Pancreas (tissue), 10 donors: ENCODE results near the gene WDR81. TPM values are rescaled to one million over a fixed set of nuclear protein-coding genes. Genes with fewer than 3 reads are reported as not detected.
"Not testable (repeated sequence)": the region's sequence is repeated elsewhere in the genome, so short reads cannot be mapped to it uniquely, and the experiment has no call there.

Experiments used
- ATAC-seq, 4 donors: fragments of 200-7000 bp; cut with Tn5 transposase; one replicate each; pipeline versions ENCODE4 v1.8.0 to v1.9.1; 2020; ENCODE audit warnings: mild to moderate bottlenecking in 4 of 4, moderate library complexity in 4 of 4
- DNase-seq, 6 donors: peaks; one replicate each; pipeline ENCODE4 v3.0.0-alpha.2; 2020
- FAIRE-seq: peaks from 2 replicates; lab custom pipeline; 2012; peaks lifted over from hg19 to GRCh38; lab: Jason Lieb, UNC
- H3K27ac ChIP-seq, 4 donors: fragments of 200-600 bp; sonication (generic); 1 replicate in 3 of 4; 2 replicates in 1 of 4; pipeline versions ENCODE4 v1.5.0 to v1.8.0; 2020
- H3K27me3 ChIP-seq, 4 donors: fragments of 200-600 bp; one replicate each; pipeline ENCODE4 v1.8.0; 2021
- H3K36me3 ChIP-seq, 3 donors: fragments of 200-600 bp; sonication (generic) in 1 of 3; one replicate each; pipeline versions ENCODE4 v1.5.0 to v1.8.0; 2020 to 2021
- H3K4me1 ChIP-seq, 3 donors: fragments of 200-600 bp; one replicate each; pipeline ENCODE4 v1.8.0; 2021
- H3K4me3 ChIP-seq, 4 donors: fragments of 200-600 bp; sonication (generic) in 2 of 4; one replicate each; pipeline versions ENCODE4 v1.5.0 to v1.8.0; 2020 to 2021
- H3K9me3 ChIP-seq, 4 donors: fragments of 200-600 bp; one replicate each; pipeline ENCODE4 v1.8.0; 2021
- CTCF ChIP-seq, 4 donors: fragments of 200-600 bp; sonication (generic) in 3 of 4; IDR thresholded peaks; one replicate each; pipeline versions ENCODE4 v1.5.0 to v1.8.0; 2021; ENCODE audit warnings: antibody characterized with exemption in 4 of 4
- WGBS, 2 donors: extraction: QIAGEN DNeasy Blood & Tissue Kit; methylation state at CpG; one replicate each; pipeline ENCODE4 v1.1.7; 2013; 5-methylcytosine and 5-hydroxymethylcytosine counted together
- intact Hi-C, 3 donors: fragments of 100-400 bp; cut with DNase I; formaldehyde crosslinking; loops; one replicate each; pipeline versions ENCODE4 v1.11.1 to v1.14.2; 2022
- polyA plus RNA-seq, 2 donors: library from polyadenylated mRNA; stranded (reverse); fragments of 200-250 nt; gene quantifications; one replicate each; pipeline ENCODE4 v1.2.3, GENCODE V29; 2013
- total RNA-seq, 6 donors: library from RNA; stranded (reverse); fragmentation: NEBNext Ultra II Directional in 4 of 6; extraction: Animal tissue kit (Norgen Biotek cat#: 25700) in 4 of 6; gene quantifications; one replicate each; pipeline versions ENCODE4 v1.2.1 to v1.2.4, GENCODE V29; 2021 to 2023
- donor health status: healthy with polysubstance abuse.
- donor health status: DM: no; HTN: no; CAD: no; lungs with moderate emphysema.
- donor health status: DM: no; HTN: no; CAD: no.
- donor health status: control.
- donor health status: control.
- donor health status: Bipolar disorder and iron deficiency.
- donor health status: DM: yes; HTN: yes; CAD: no.
- donor health status: DM: no; HTN: no; CAD: no.
- donor health status: DM: no; HTN: no; CAD: no.
- donor health status: DM: yes; HTN: yes; CAD: no.

WDR81 gene
- total and polyA plus RNA-seq, 8 donors = 5.7 to 24.4 (median 9.4) TPM

- H3K27me3 ChIP-seq = no peaks in the 10 kb centered on the region
- DNase-seq (no peak), FAIRE-seq (no peak), ATAC-seq (peak; percentile 41 to 64 (median 54))
- peak overlapping the region in 3 of 4 donors; percentile 4 to 27 (median 18) for H3K4me3 ChIP-seq
- H3K36me3 ChIP-seq = no peaks in the 10 kb centered on the region
- H3K9me3 ChIP-seq = no peaks in the 10 kb centered on the region
- no peaks in the 10 kb centered on the region for H3K4me1 ChIP-seq
- no peak for TF ChIP-seq CTCF (IDR thresholded peaks at IDR 0.05)
- 37 to 38% methylated on average over 22 of the region's 22 CpGs for WGBS, 2 donors
- intact Hi-C loops = no loop called here
- H3K27ac ChIP-seq = peak overlapping the region in 3 of 4 donors; percentile 37 to 53 (median 49)
Observed at GRCh38 chr17:1762901-1763898, 38.7 kb downstream of the WDR81 start.

DNA sequence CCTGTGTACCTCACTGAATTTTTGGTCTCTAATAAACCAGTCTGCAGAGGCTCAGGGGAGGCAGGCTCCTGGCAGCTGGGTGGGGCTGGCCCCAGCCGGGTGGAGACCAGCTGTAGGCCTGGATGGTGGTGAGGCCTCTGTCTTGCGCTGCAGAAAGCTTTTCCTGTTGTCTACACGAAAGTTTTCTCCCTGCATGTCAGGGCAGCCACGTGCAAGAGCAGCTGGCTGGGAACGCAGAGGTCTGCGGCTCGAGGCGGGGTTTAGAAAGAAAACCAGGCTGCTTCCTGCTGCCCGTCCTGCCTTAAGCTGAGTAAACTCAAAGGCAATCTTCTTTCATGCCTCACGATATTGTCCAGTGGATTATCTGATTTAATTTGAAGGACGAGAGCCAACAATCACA is 39.8 kb downstream of the WDR81 start:
- Histone ChIP-seq H3K4me3 (no peak overlapping the region), H3K9me3 (no peaks in the 10 kb centered on the region), H3K36me3 (no peaks in the 10 kb centered on the region), H3K27me3 (no peaks in the 10 kb centered on the region), H3K27ac (peak overlapping the region in 2 of 4 donors; percentile 37 to 53), H3K4me1 (no peaks in the 10 kb centered on the region)
- TF ChIP-seq CTCF (IDR thresholded peaks at IDR 0.05) = no peak
- 45 to 61% methylated on average over 11 of the region's 11 CpGs for WGBS, 2 donors
- intact Hi-C loops = no loop called here
- FAIRE-seq = no peak
- no peak for DNase-seq
- peak in 3 of 4 donors; percentile 44 to 58 (median 47) for ATAC-seq

DNA sequence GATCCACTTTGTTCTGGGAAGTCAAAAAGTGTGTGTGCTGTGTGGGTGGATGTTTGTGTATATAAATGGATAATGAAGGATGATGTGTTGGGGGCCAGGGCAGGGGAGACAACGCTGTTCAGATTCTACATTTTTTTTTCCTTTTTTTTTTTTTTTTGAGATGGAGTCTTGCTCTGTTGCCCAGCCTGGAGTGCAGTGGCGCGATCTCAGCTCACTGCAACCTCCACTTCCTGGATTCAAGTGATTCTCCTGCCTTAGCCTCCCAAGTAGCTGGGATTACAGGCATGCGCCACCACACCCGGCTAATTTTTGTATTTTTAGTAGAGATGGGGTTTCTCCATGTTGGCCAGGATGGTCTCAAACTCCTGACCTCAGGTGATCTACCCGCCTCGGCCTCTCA is 40.2 kb downstream of the WDR81 start:
- H3K4me1 ChIP-seq, FAIRE-seq, H3K9me3 ChIP-seq, H3K27me3 ChIP-seq, ATAC-seq, DNase-seq, intact Hi-C loops, H3K36me3 ChIP-seq, H3K4me3 ChIP-seq: not testable (repeated sequence)
- peak overlapping the region in 1 of 4 donors; percentile 53 for H3K27ac ChIP-seq
- WGBS, 2 donors = 94 to 95% methylated on average over 7 of the region's 7 CpGs

GRCh38 chr17:1765576-1765975 is 41.1 kb downstream of the WDR81 start:
- ATAC-seq (no peak), DNase-seq (no peak), FAIRE-seq (no peak)
- TF ChIP-seq CTCF (IDR thresholded peaks at IDR 0.05) = no peak
- H3K27ac ChIP-seq = no peak overlapping the region
- no peaks in the 10 kb centered on the region for H3K4me1 ChIP-seq
- no peaks in the 10 kb centered on the region for H3K36me3 ChIP-seq
- H3K4me3 ChIP-seq = no peak overlapping the region
- H3K9me3 ChIP-seq = no peaks in the 10 kb centered on the region
- no peaks in the 10 kb centered on the region for H3K27me3 ChIP-seq
- WGBS, 2 donors = 89% methylated on average over 3 of the region's 3 CpGs
- intact Hi-C loops = no loop called here

DNA sequence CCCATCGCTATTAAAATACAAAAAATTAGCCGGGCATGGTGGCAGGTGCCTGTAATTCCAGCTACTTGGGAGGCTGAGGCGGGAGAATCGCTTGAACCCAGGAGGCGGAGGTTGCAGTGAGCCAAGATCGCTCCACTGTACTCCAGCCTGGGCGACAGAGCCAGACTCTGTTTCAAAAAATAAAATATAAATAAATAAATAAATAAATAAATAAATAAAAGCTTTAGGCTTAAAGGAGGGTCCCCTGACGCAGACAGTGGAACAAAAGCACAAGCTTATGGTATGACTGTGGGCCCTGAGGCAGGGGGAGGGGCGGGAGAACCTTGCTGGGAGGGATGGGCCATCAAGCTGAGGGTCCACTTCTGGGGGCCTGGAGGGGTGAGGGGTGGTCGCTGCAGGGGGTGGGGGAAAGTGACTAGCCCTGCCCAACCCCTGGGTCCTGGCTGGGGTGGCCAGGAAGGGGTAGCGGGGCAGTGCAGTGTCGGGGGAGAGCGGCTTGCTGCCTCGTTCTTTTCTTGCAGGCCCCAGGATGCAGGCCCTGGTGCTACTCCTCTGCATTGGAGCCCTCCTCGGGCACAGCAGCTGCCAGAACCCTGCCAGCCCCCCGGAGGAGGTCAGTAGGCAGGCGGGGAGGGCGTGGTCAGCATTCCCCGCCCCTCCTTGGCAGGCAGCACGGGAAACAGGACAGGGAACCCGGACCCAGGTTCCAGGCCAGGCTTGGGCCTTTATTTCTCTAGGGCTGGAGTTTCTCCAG is 42.1 kb downstream of the WDR81 start:
- TF ChIP-seq CTCF (IDR thresholded peaks at IDR 0.05) = no peak
- WGBS, 2 donors = 73 to 79% methylated on average over 21 of the region's 21 CpGs
- no peak for DNase-seq
- intact Hi-C loops = no loop called here
- no peaks in the 10 kb centered on the region for H3K4me1 ChIP-seq
- H3K4me3 ChIP-seq = no peak overlapping the region
- H3K36me3 ChIP-seq = no peaks in the 10 kb centered on the region
- no peaks in the 10 kb centered on the region for H3K9me3 ChIP-seq
- no peak for FAIRE-seq
- ATAC-seq = no peak
- no peaks in the 10 kb centered on the region for H3K27me3 ChIP-seq
- H3K27ac ChIP-seq = no peak overlapping the region
